Neural cell (in vitro differentiated cells): ENCODE measurements around the gene SSR4. TPM values are rescaled to one million over a fixed set of nuclear protein-coding genes. Genes with fewer than 3 reads are reported as not detected.

ENCODE experiments used
- H2AFZ ChIP-seq: fragments of 200-600, 300-800 bp; sonication (generic), shearing (Covaris generic); 2 replicates; pipeline ENCODE4 v1.6.0; 2014; ENCODE audit warnings: low read depth, mild to moderate bottlenecking, antibody characterized with exemption, low read length, moderate library complexity
- H3F3A ChIP-seq: fragments of 200-600 bp; shearing (Covaris generic); 2 replicates; pipeline ENCODE4 v1.6.1; 2016; ENCODE audit warnings: mild to moderate bottlenecking, moderate library complexity, mixed read lengths, antibody characterized with exemption, low read length; ENCODE audit not compliant: insufficient read depth, poor library complexity, severe bottlenecking
- H3K27ac ChIP-seq: fragments of 200-600, 300-800 bp; sonication (generic), shearing (Covaris generic); 2 replicates; pipeline ENCODE4 v1.5.1; 2014; ENCODE audit warnings: mild to moderate bottlenecking, low read length, moderate library complexity
- H3K27me3 ChIP-seq: fragments of 300-800, 200-600 bp; sonication (generic), shearing (Covaris generic); 2 replicates; pipeline ENCODE4 v1.6.0; 2014; ENCODE audit warnings: mild to moderate bottlenecking, low read depth, low read length, moderate library complexity; ENCODE audit not compliant: insufficient read depth
- H3K36me3 ChIP-seq: fragments of 300-800, 200-600 bp; sonication (generic), shearing (Covaris generic); 2 replicates; pipeline ENCODE4 v1.5.1; 2014; ENCODE audit warnings: mild to moderate bottlenecking, antibody characterized with exemption, low read length, moderate library complexity; ENCODE audit not compliant: insufficient read depth
- H3K4me2 ChIP-seq: fragments of 300-800, 200-600 bp; sonication (generic), shearing (Covaris generic); 2 replicates; pipeline ENCODE4 v1.6.0; 2014; ENCODE audit warnings: mild to moderate bottlenecking, low read length
- H3K4me3 ChIP-seq: fragments of 300-800, 200-600 bp; sonication (generic), shearing (Covaris generic); 2 replicates; pipeline ENCODE4 v1.5.1; 2014; ENCODE audit warnings: mild to moderate bottlenecking, low read length, moderate library complexity
- H3K79me2 ChIP-seq: fragments of 200-600 bp; shearing (Covaris generic); replicated peaks from 2 replicates; pipeline ENCODE4 v1.6.0; 2014; ENCODE audit warnings: mild to moderate bottlenecking, low read length, moderate library complexity; ENCODE audit not compliant: insufficient read depth
- H3K9ac ChIP-seq: fragments of 300-800, 200-600 bp; sonication (generic), shearing (Covaris generic); 2 replicates; pipeline ENCODE4 v1.6.1; 2016; ENCODE audit warnings: mild to moderate bottlenecking, low read length, mixed read lengths
- H3K9me2 ChIP-seq: fragments of 200-600 bp; shearing (Covaris generic); 2 replicates; pipeline ENCODE4 v1.6.1; 2016; ENCODE audit warnings: mild to moderate bottlenecking, low read length, mixed read lengths; ENCODE audit not compliant: insufficient read depth
- H3K9me3 ChIP-seq: fragments of 200-600, 300-800 bp; sonication (generic), shearing (Covaris generic); 2 replicates; pipeline ENCODE4 v1.6.1; 2016; ENCODE audit warnings: mild to moderate bottlenecking, mixed run types, low read length, moderate library complexity, mixed read lengths
- H4K20me1 ChIP-seq: fragments of 200-600 bp; shearing (Covaris generic); 2 replicates; pipeline ENCODE4 v1.6.1; 2016; ENCODE audit warnings: mild to moderate bottlenecking, mixed run types; ENCODE audit not compliant: insufficient read depth
- CTCF ChIP-seq: fragments of 450-650 bp; IDR thresholded peaks from 2 replicates; pipeline ENCODE4 v1.5.1; 2014; ENCODE audit warnings: antibody characterized with exemption, mild to moderate bottlenecking, moderate library complexity; ENCODE audit not compliant: poor library complexity, severe bottlenecking
- EP300 ChIP-seq: fragments of 450-650 bp; conservative IDR thresholded peaks from 2 replicates; pipeline ENCODE4 v1.6.1; 2014; ENCODE audit warnings: antibody characterized with exemption, mild to moderate bottlenecking, moderate library complexity; ENCODE audit not compliant: poor library complexity, severe bottlenecking
- EZH2 ChIP-seq: fragments of 200-600, 300-800 bp; shearing (Covaris generic), sonication (generic); IDR thresholded peaks from 2 replicates; pipeline ENCODE4 v1.6.1; 2014; ENCODE audit warnings: antibody characterized with exemption, low read length, borderline replicate concordance, mild to moderate bottlenecking; ENCODE audit not compliant: insufficient read depth, poor library complexity, severe bottlenecking
- MXI1 ChIP-seq: fragments of 450-650 bp; conservative IDR thresholded peaks from 2 replicates; pipeline ENCODE4 v1.6.1; 2014; ENCODE audit warnings: antibody characterized with exemption, mild to moderate bottlenecking; ENCODE audit not compliant: poor library complexity, severe bottlenecking
- POLR2AphosphoS5 ChIP-seq: IDR thresholded peaks from 2 replicates; pipeline ENCODE4 v1.6.1; 2012
- RAD21 ChIP-seq: fragments of 450-650 bp; conservative IDR thresholded peaks from 2 replicates; pipeline ENCODE4 v1.6.1; 2014; ENCODE audit warnings: antibody characterized with exemption, mild to moderate bottlenecking, moderate library complexity
- REST ChIP-seq: IDR thresholded peaks from 2 replicates; pipeline ENCODE4 v1.6.1; 2012; ENCODE audit warnings: borderline replicate concordance
- SMC3 ChIP-seq: fragments of 450-650 bp; conservative IDR thresholded peaks from 2 replicates; pipeline ENCODE4 v1.6.1; 2014; ENCODE audit warnings: antibody characterized with exemption, mild to moderate bottlenecking, moderate library complexity; ENCODE audit not compliant: poor library complexity
- TAF1 ChIP-seq: IDR thresholded peaks from 2 replicates; pipeline ENCODE4 v1.6.1; 2012; ENCODE audit warnings: low read depth
- polyA plus RNA-seq: library from polyadenylated mRNA; depleted of rRNA; stranded (reverse); fragments of >200 nt; gene quantifications from 2 replicates; pipeline ENCODE4 v1.2.3, GENCODE V29; 2014

SSR4 gene
- polyA plus RNA-seq, 1 donor from 2014 or later = 186 TPM

- Histone ChIP-seq H3K27me3 (no peaks in the 10 kb centered on the region), H3K4me3 (no peak overlapping the region), H2AFZ (no peak overlapping the region), H3K4me2 (no peak overlapping the region), H3K9ac (no peak overlapping the region), H3K9me2 (no peaks in the 10 kb centered on the region), H3F3A (no peaks in the 10 kb centered on the region), H3K79me2 (no peaks in the 10 kb centered on the region), H3K27ac (peak overlapping the region; percentile 12), H4K20me1 (no peaks in the 10 kb centered on the region), H3K9me3 (no peaks in the 10 kb centered on the region), H3K36me3 (no peaks in the 10 kb centered on the region)
- TF ChIP-seq REST (no peak), CTCF (no peak), POLR2AphosphoS5 (no peak), EP300 (no peak), SMC3 (no peak), MXI1 (no peak), EZH2 (no peak), RAD21 (no peak), TAF1 (no peak)
Measured at GRCh38 chrX:153844509-153845082, 50.1 kb downstream of the SSR4 start.

- no peak overlapping the region for H3K4me2 ChIP-seq
- H3K9me3 ChIP-seq = no peaks in the 10 kb centered on the region
- no peaks in the 10 kb centered on the region for H3K27me3 ChIP-seq
- H3K4me3 ChIP-seq = no peak overlapping the region
- H3K9ac ChIP-seq = no peak overlapping the region
- H3K79me2 ChIP-seq = no peaks in the 10 kb centered on the region
- H3K9me2 ChIP-seq = no peaks in the 10 kb centered on the region
- no peak overlapping the region for H3K27ac ChIP-seq
- no peaks in the 10 kb centered on the region for H3K36me3 ChIP-seq
- no peaks in the 10 kb centered on the region for H4K20me1 ChIP-seq
- no peak for TF ChIP-seq EP300
- no peak for TF ChIP-seq TAF1
- TF ChIP-seq SMC3 = no peak
- TF ChIP-seq CTCF = no peak
- TF ChIP-seq REST = no peak
- H3F3A ChIP-seq = no peaks in the 10 kb centered on the region
- H2AFZ ChIP-seq = no peak overlapping the region
Measured at GRCh38 chrX:153845195-153845594, 50.7 kb downstream of the SSR4 start.
